DND-41 (cell line): ENCODE results near the gene KLHL17.

Experiments used
- CTCF ChIP-seq: IDR thresholded peaks from 2 replicates; pipeline ENCODE4 v1.5.1; 2012; ENCODE audit warnings: borderline replicate concordance, low read length, moderate library complexity, mild to moderate bottlenecking; ENCODE audit not compliant: poor library complexity, severe bottlenecking; ENCODE audit errors: extremely low read depth
- EZH2 ChIP-seq: IDR thresholded peaks from 3 replicates; pipeline ENCODE4 v1.6.1; 2012; ENCODE audit warnings: borderline replicate concordance, low read depth, mild to moderate bottlenecking, moderate library complexity, low read length, inconsistent platforms; ENCODE audit not compliant: severe bottlenecking

GRCh38 chr1:966135-966703 is 5.8 kb downstream of the KLHL17 start, which contains the start of gene PLEKHN1:
- TF ChIP-seq CTCF, result no peak
- TF ChIP-seq EZH2, result no peak
